H9 (cell line): Measurements from ENCODE around the gene MGMT. TPM values are rescaled to one million over a fixed set of nuclear protein-coding genes. Genes with fewer than 3 reads are reported as not detected.

Source experiments
- DNase-seq: peaks from one replicate; pipeline ENCODE4 v3.0.0-alpha.2; 2017
- H2AFZ ChIP-seq: one replicate; pipeline ENCODE4 v1.6.1; 2013; ENCODE audit warnings: mild to moderate bottlenecking, low read length, control low read depth, moderate library complexity
- H2AK5ac ChIP-seq: 2 replicates; pipeline ENCODE4 v1.6.1; 2013; ENCODE audit warnings: low read length, control low read depth, mixed read lengths; ENCODE audit not compliant: insufficient read length
- H2BK120ac ChIP-seq: one replicate; pipeline ENCODE4 v1.6.1; 2013; ENCODE audit warnings: low read depth, mild to moderate bottlenecking, low read length, control low read depth, inconsistent platforms; ENCODE audit not compliant: poor library complexity, severe bottlenecking
- H2BK12ac ChIP-seq: 2 replicates; pipeline ENCODE4 v1.6.1; 2013; ENCODE audit warnings: low read length, control low read depth, mixed read lengths, low read depth; ENCODE audit not compliant: insufficient read length
- H2BK15ac ChIP-seq: 2 replicates; pipeline ENCODE4 v1.6.1; 2013; ENCODE audit warnings: low read depth, low read length, control low read depth
- H2BK20ac ChIP-seq: one replicate; pipeline ENCODE4 v1.6.1; 2013; ENCODE audit warnings: low read depth, mild to moderate bottlenecking, low read length, control low read depth, inconsistent platforms; ENCODE audit not compliant: poor library complexity, severe bottlenecking
- H2BK5ac ChIP-seq: 2 replicates; pipeline ENCODE4 v1.6.1; 2013; ENCODE audit warnings: low read length, control low read depth, mixed read lengths; ENCODE audit not compliant: insufficient read length
- H3K14ac ChIP-seq: 2 replicates; pipeline ENCODE4 v1.6.1; 2013; ENCODE audit warnings: low read length, control low read depth; ENCODE audit not compliant: insufficient read depth
- H3K18ac ChIP-seq: 2 replicates; pipeline ENCODE4 v1.6.1; 2013; ENCODE audit warnings: low read depth, mild to moderate bottlenecking, mixed read lengths, low read length, control low read depth; ENCODE audit not compliant: insufficient read length
- H3K23ac ChIP-seq: 2 replicates; pipeline ENCODE4 v1.6.1; 2013; ENCODE audit warnings: low read length, control low read depth, mixed read lengths, low read depth; ENCODE audit not compliant: insufficient read length
- H3K23me2 ChIP-seq: 2 replicates; pipeline ENCODE4 v1.6.1; 2013; ENCODE audit warnings: low read depth, mild to moderate bottlenecking, mixed read lengths, low read length, control low read depth; ENCODE audit not compliant: insufficient read length, poor library complexity, severe bottlenecking
- H3K27ac ChIP-seq: 2 replicates; pipeline ENCODE4 v1.5.1; 2013; ENCODE audit warnings: low read length, control low read depth, mixed read lengths, low read depth; ENCODE audit not compliant: insufficient read length
- H3K27me3 ChIP-seq: 2 replicates; pipeline ENCODE4 v1.6.1; 2013; ENCODE audit warnings: low read length, control low read depth, inconsistent platforms; ENCODE audit not compliant: insufficient read depth
- H3K4ac ChIP-seq: 2 replicates; pipeline ENCODE4 v1.6.1; 2013; ENCODE audit warnings: low read depth, mild to moderate bottlenecking, control low read depth, inconsistent platforms, low read length, moderate library complexity
- H3K4me1 ChIP-seq: 2 replicates; pipeline ENCODE4 v1.6.1; 2013; ENCODE audit warnings: low read length, control low read depth, inconsistent platforms; ENCODE audit not compliant: insufficient read depth
- H3K4me2 ChIP-seq: 2 replicates; pipeline ENCODE4 v1.6.1; 2013; ENCODE audit warnings: low read length, control low read depth, mixed read lengths; ENCODE audit not compliant: insufficient read length, insufficient read depth
- H3K56ac ChIP-seq: 2 replicates; pipeline ENCODE4 v1.6.1; 2013; ENCODE audit warnings: low read depth, mild to moderate bottlenecking, mixed read lengths, low read length, control low read depth; ENCODE audit not compliant: insufficient read length
- H3K79me1 ChIP-seq: 2 replicates; pipeline ENCODE4 v1.6.1; 2013; ENCODE audit warnings: low read depth, mild to moderate bottlenecking, moderate library complexity, low read length, control low read depth, inconsistent platforms; ENCODE audit not compliant: insufficient read depth, poor library complexity, severe bottlenecking
- H3K79me2 ChIP-seq: 2 replicates; pipeline ENCODE4 v1.6.1; 2013; ENCODE audit warnings: low read length, control low read depth, inconsistent platforms; ENCODE audit not compliant: insufficient read depth
- H3K9ac ChIP-seq: 2 replicates; pipeline ENCODE4 v1.6.1; 2013; ENCODE audit warnings: low read length, control low read depth, mixed read lengths; ENCODE audit not compliant: insufficient read length; ENCODE audit errors: extremely low read depth
- H3K9me3 ChIP-seq: one replicate; pipeline ENCODE4 v1.6.1; 2013; ENCODE audit warnings: low read depth, low read length, inconsistent platforms; ENCODE audit not compliant: control insufficient read depth
- H3T11ph ChIP-seq: one replicate; pipeline ENCODE4 v1.6.1; 2013; ENCODE audit warnings: mild to moderate bottlenecking, low read length, control low read depth, inconsistent platforms
- H4K20me1 ChIP-seq: one replicate; pipeline ENCODE4 v1.6.1; 2013; ENCODE audit not compliant: control insufficient read depth, insufficient read length, insufficient read depth
- H4K5ac ChIP-seq: 2 replicates; pipeline ENCODE4 v1.6.1; 2013; ENCODE audit warnings: low read depth, mild to moderate bottlenecking, mixed read lengths, low read length, control low read depth; ENCODE audit not compliant: insufficient read length
- H4K8ac ChIP-seq: replicated peaks from 2 replicates; pipeline ENCODE4 v1.6.1; 2013; ENCODE audit warnings: low read length, control low read depth, mixed read lengths, low read depth; ENCODE audit not compliant: insufficient read length
- H4K91ac ChIP-seq: 2 replicates; pipeline ENCODE4 v1.6.1; 2013; ENCODE audit warnings: low read depth, mild to moderate bottlenecking, moderate library complexity, mixed read lengths, low read length, control low read depth; ENCODE audit not compliant: insufficient read length
- H3K27ac Mint-ChIP-seq, 3 experiments: 2 replicates in 2 of 3; 3 replicates in 1 of 3; pipeline ENCODE4 v1.8.0; 2020 to 2021; ENCODE audit warnings: mixed read lengths in 3 of 3, mild to moderate bottlenecking in 1 of 3, moderate library complexity in 1 of 3
- H3K27me3 Mint-ChIP-seq: 2 replicates; pipeline ENCODE4 v1.8.0; 2021; ENCODE audit warnings: low read depth, mild to moderate bottlenecking, moderate library complexity, mixed read lengths
- H3K36me3 Mint-ChIP-seq, 3 experiments: 2 replicates in 2 of 3; 3 replicates in 1 of 3; pipeline ENCODE4 v1.8.0; 2020 to 2021; ENCODE audit warnings: low read depth in 3 of 3, mixed read lengths in 3 of 3; ENCODE audit not compliant: insufficient read depth in 1 of 3
- H3K4me1 Mint-ChIP-seq, 2 experiments: 2 replicates each; pipeline ENCODE4 v1.8.0; 2020; ENCODE audit warnings: mixed read lengths in 2 of 2
- H3K4me3 Mint-ChIP-seq, 2 experiments: 2 replicates in 1 of 2; 3 replicates in 1 of 2; pipeline ENCODE4 v1.8.0; 2020 to 2021; ENCODE audit warnings: mild to moderate bottlenecking in 2 of 2, mixed read lengths in 2 of 2, moderate library complexity in 1 of 2
- H3K9me3 Mint-ChIP-seq, 2 experiments: 2 replicates in 1 of 2; 3 replicates in 1 of 2; pipeline ENCODE4 v1.8.0; 2020; ENCODE audit warnings: mild to moderate bottlenecking in 2 of 2, mixed read lengths in 2 of 2, moderate library complexity in 1 of 2
- CTCF ChIP-seq: fragments of 200-600 bp; sonication (generic); conservative IDR thresholded peaks from 3 replicates; pipeline ENCODE4 v1.8.0; 2021; ENCODE audit warnings: antibody characterized with exemption, mild to moderate bottlenecking
- WGBS: extraction: QIAGEN DNeasy Blood & Tissue Kit; methylation state at CpG from one replicate; pipeline ENCODE4 v1.1.7; 2013; ENCODE audit warnings: missing lambda C conversion rate, low lambda C conversion rate, mixed read lengths; ENCODE audit not compliant: insufficient read length; ENCODE audit errors: extremely low coverage; 5-methylcytosine and 5-hydroxymethylcytosine counted together
- total RNA-seq: library from RNA; stranded (reverse); gene quantifications from 2 replicates; pipeline ENCODE4 v1.2.1, GENCODE V29; 2021

MGMT gene
- total RNA-seq, 1 experiment from 2014 or later: 18.4 TPM

GRCh38 chr10:129562487-129562886, 95.4 kb downstream of the MGMT start:
- peaks cover 0 to 4% of the 10 kb centered on the region in 2 experiments; a peak in 1 of 4 replicates for H3K4me1 Mint-ChIP-seq
- no peak for TF ChIP-seq CTCF
- H3K27me3 Mint-ChIP-seq: no peaks in the 10 kb centered on the region
- Histone ChIP-seq H3K23ac (no peak overlapping the region), H3K23me2 (no peaks in the 10 kb centered on the region), H3K4me2 (no peak overlapping the region), H3K4me1 (no peaks in the 10 kb centered on the region), H2BK5ac (no peak overlapping the region), H4K8ac (no peak overlapping the region), H2BK120ac (no peak overlapping the region), H3K79me1 (no peaks in the 10 kb centered on the region), H3K27me3 (no peaks in the 10 kb centered on the region), H2BK20ac (no peak overlapping the region), H3K18ac (no peak overlapping the region), H2BK12ac (no peak overlapping the region), H2AFZ (no peak overlapping the region), H4K91ac (no peak overlapping the region), H3K4ac (no peak overlapping the region), H3K79me2 (no peaks in the 10 kb centered on the region), H3T11ph (no peak overlapping the region), H3K56ac (no peak overlapping the region), H3K9me3 (no peaks in the 10 kb centered on the region), H4K20me1 (no peaks in the 10 kb centered on the region), H2AK5ac (no peak overlapping the region), H3K27ac (no peak overlapping the region), H2BK15ac (no peak overlapping the region), H3K9ac (no peak overlapping the region), H3K14ac (no peak overlapping the region), H4K5ac (no peak overlapping the region)
- peaks cover 0 to 2% (median 0%) of the 10 kb centered on the region in 3 experiments; a peak in 2 of 7 replicates for H3K36me3 Mint-ChIP-seq
- no peak for DNase-seq
- no peaks in the 10 kb centered on the region for H3K9me3 Mint-ChIP-seq
- no CpG with 5 or more reads among the region's 8 CpGs for whole genome bisulfite sequencing
- H3K4me3 Mint-ChIP-seq: no peak overlapping the region
- no peak overlapping the region for H3K27ac Mint-ChIP-seq
